BLaER1 treated with 17β-estradiol and CSF1 and Interleukin-3, amounts not matched to agents 10 nM and 100 nM (cell line): ENCODE data around the gene POLD2.

Experiments used
- H3K27ac ChIP-seq, 11 experiments: shearing (Covaris generic); formaldehyde crosslinking; 2 replicates each; pipeline ENCODE4 v1.8.1; 2022
- H3K27me3 ChIP-seq, 11 experiments: shearing (Covaris generic); formaldehyde crosslinking; 2 replicates each; pipeline ENCODE4 v1.8.1; 2022
- H3K36me3 ChIP-seq, 11 experiments: shearing (Covaris generic); formaldehyde crosslinking; 2 replicates each; pipeline ENCODE4 v1.8.1; 2022
- H3K4me1 ChIP-seq, 10 experiments: shearing (Covaris generic); formaldehyde crosslinking; 2 replicates each; pipeline ENCODE4 v1.8.1; 2022
- H3K4me2 ChIP-seq, 11 experiments: shearing (Covaris generic); formaldehyde crosslinking; 2 replicates each; pipeline ENCODE4 v1.8.1; 2022
- H3K4me3 ChIP-seq, 10 experiments: shearing (Covaris generic); formaldehyde crosslinking; 2 replicates each; pipeline ENCODE4 v1.8.1; 2022
- H3K9ac ChIP-seq, 11 experiments: shearing (Covaris generic); formaldehyde crosslinking; 2 replicates each; pipeline ENCODE4 v1.8.1; 2022
- H3K9me3 ChIP-seq, 11 experiments: shearing (Covaris generic); formaldehyde crosslinking; replicated peaks in 1 of 11; 2 replicates each; pipeline ENCODE4 v1.8.1; 2022
- H4K20me1 ChIP-seq, 11 experiments: shearing (Covaris generic); formaldehyde crosslinking; 2 replicates each; pipeline ENCODE4 v1.8.1; 2022
- Cebpa-rat ChIP-seq, 11 experiments: shearing (Covaris generic); IDR thresholded peaks; 2 replicates each; pipeline ENCODE4 v1.8.1; 2022

Gene POLD2

DNA sequence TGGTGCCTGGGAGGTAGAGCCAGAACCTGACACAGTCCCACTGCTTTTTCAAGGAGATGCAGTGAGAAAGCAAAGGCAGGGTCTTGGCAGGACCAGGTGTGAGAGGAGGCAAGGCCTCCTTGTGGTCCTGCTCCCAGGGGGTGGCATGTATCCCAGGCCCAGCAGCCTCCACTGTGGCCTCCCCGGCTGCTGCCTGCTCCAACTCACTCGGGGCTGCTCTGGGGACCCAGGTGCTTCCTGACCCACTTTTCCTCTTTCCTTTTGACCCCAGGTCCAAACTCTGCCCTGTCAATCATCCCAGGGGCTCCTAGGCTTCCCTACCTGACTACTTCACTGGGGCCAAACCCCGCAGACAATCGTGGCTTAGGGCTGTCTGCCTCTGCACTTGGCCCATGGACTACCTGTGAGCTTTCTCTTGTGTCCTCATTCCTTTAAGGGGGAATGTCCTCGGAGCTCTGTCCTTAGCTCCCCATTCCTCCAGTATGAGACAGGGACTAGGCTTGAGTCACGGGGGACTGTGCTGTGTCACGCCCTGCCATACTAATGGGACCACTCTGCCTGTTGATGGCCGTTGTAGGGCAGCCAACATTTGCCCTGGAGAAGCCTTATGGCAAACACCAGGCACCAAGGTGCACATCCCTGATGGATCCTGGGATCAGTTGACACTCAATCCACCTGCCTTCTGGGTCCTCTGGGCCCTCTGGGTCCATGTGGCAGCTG is 20.3 kb downstream of the POLD2 start:
- Histone ChIP-seq H3K4me1 (peaks cover 73 to 92% (median 88%) of the 10 kb centered on the region in 10 experiments), H3K9me3 (no peaks in the 10 kb centered on the region), H3K27me3 (no peaks in the 10 kb centered on the region; a peak in 1 of 22 replicates), H3K4me2 (peak overlapping the region; percentile 81 to 97 (median 91)), H3K27ac (peak overlapping the region in 8 of 11 experiments; percentile 84 to 97 (median 91); a peak in 14 of 22 replicates), H4K20me1 (peaks cover 0 to 35% (median 32%) of the 10 kb centered on the region in 11 experiments; a peak in 18 of 22 replicates), H3K36me3 (peaks cover 4 to 23% (median 21%) of the 10 kb centered on the region in 11 experiments; a peak in 19 of 22 replicates), H3K9ac (peak overlapping the region in 8 of 11 experiments; percentile 1 to 89 (median 80); a peak in 12 of 22 replicates), H3K4me3 (peak overlapping the region in 5 of 10 experiments; percentile 72 to 84 (median 76); a peak in 9 of 20 replicates)
- no peak for TF ChIP-seq Cebpa-rat (IDR thresholded peaks at IDR 0.05)

GRCh38 chr7:44101966-44102845 is 21.1 kb downstream of the POLD2 start:
- Histone ChIP-seq H3K4me2 (peak overlapping the region; percentile 81 to 97 (median 91)), H3K9me3 (no peaks in the 10 kb centered on the region), H3K4me1 (peaks cover 81 to 93% (median 90%) of the 10 kb centered on the region in 10 experiments), H4K20me1 (peaks cover 0 to 27% (median 24%) of the 10 kb centered on the region in 11 experiments; a peak in 18 of 22 replicates), H3K9ac (peak overlapping the region in 9 of 11 experiments; percentile 1 to 89 (median 79); a peak in 12 of 22 replicates), H3K36me3 (peaks cover 0 to 15% (median 13%) of the 10 kb centered on the region in 11 experiments; a peak in 18 of 22 replicates), H3K27ac (peak overlapping the region in 9 of 11 experiments; percentile 84 to 97 (median 91); a peak in 18 of 22 replicates), H3K4me3 (peak overlapping the region in 3 of 10 experiments; percentile 3 to 84 (median 76); a peak in 4 of 20 replicates), H3K27me3 (no peaks in the 10 kb centered on the region; a peak in 1 of 22 replicates)
- no peak for TF ChIP-seq Cebpa-rat (IDR thresholded peaks at IDR 0.05)

GRCh38 chr7:44101303-44101965 is 21.9 kb downstream of the POLD2 start:
- peaks cover 0 to 7% (median 5%) of the 10 kb centered on the region in 11 experiments; a peak in 11 of 22 replicates for H3K36me3 ChIP-seq
- peak overlapping the region; percentile 81 to 97 (median 91) for H3K4me2 ChIP-seq
- H3K4me3 ChIP-seq: peak overlapping the region in 5 of 10 experiments; percentile 3 to 50 (median 17); a peak in 5 of 20 replicates
- no peak for TF ChIP-seq Cebpa-rat (IDR thresholded peaks at IDR 0.05)
- H3K27me3 ChIP-seq: no peaks in the 10 kb centered on the region; a peak in 1 of 22 replicates
- H3K9ac ChIP-seq: peak overlapping the region; percentile 53 to 89 (median 73); a peak in 21 of 22 replicates
- H3K9me3 ChIP-seq: no peaks in the 10 kb centered on the region
- H3K27ac ChIP-seq: peak overlapping the region; percentile 77 to 97 (median 89)
- peaks cover 0 to 19% (median 16%) of the 10 kb centered on the region in 11 experiments; a peak in 18 of 22 replicates for H4K20me1 ChIP-seq
- H3K4me1 ChIP-seq: peaks cover 86 to 93% (median 90%) of the 10 kb centered on the region in 10 experiments

DNA sequence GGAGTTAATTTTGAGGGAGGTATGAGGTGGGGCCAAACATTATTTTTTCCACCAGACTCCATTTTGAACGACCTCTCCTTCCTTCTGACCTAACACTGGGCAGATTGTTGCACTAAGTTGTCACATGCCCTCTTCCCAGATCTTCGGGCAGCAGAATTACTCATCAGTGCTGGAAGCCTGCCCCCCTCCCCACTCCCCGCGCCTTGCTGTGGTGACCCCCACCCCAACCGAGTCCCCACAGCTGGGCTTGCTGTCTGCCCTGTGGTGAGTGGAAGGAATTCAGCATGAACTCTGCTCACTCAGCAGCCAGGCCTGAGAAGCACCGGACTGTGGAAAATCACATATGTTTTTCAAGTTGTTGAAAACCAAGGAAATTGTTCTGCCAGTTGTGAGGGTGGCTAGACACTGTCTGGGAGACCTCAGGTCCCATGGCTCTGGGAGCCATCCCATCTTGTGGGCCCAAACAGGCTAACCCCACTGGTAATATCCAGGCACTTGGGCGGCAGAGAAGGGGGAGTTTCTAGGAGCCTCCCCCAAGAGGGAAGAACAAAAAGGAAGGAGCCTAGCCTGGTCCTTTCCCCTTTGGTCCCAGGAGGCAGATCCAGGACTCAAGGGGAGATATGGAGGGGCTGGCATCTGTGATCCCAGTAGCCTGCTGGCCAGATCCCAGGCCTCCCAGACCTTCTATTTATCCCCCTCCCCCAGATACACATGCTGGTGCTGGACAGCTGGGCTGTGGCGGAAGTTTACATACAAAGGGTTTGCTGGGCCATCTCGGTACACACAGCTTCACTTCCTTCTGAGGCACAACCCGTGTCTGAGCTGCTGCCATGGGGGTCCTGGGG is 22.7 kb downstream of the POLD2 start:
- H3K4me2 ChIP-seq: peak overlapping the region; percentile 81 to 97 (median 91)
- no peak for TF ChIP-seq Cebpa-rat (IDR thresholded peaks at IDR 0.05)
- peak overlapping the region; percentile 53 to 89 (median 73); a peak in 21 of 22 replicates for H3K9ac ChIP-seq
- no peaks in the 10 kb centered on the region; a peak in 1 of 22 replicates for H3K27me3 ChIP-seq
- no peaks in the 10 kb centered on the region for H3K36me3 ChIP-seq
- peak overlapping the region in 5 of 10 experiments; percentile 3 to 50 (median 17); a peak in 5 of 20 replicates for H3K4me3 ChIP-seq
- no peaks in the 10 kb centered on the region for H3K9me3 ChIP-seq
- H3K4me1 ChIP-seq: peaks cover 83 to 92% (median 90%) of the 10 kb centered on the region in 10 experiments
- H3K27ac ChIP-seq: peak overlapping the region; percentile 77 to 97 (median 89)
- H4K20me1 ChIP-seq: peaks cover 0 to 12% (median 9%) of the 10 kb centered on the region in 11 experiments; a peak in 17 of 22 replicates

- Histone ChIP-seq H3K4me1 (peaks cover 84 to 93% (median 92%) of the 10 kb centered on the region in 10 experiments), H3K9ac (peak overlapping the region in 10 of 11 experiments; percentile 64 to 89 (median 74); a peak in 17 of 22 replicates), H4K20me1 (peaks cover 0 to 2% (median 0%) of the 10 kb centered on the region in 11 experiments; a peak in 4 of 22 replicates)
These were observed 23.7 kb downstream of the POLD2 start for GRCh38 chr7:44099669-44100068.

GRCh38 chr7:44098092-44099068 is 25.0 kb downstream of the POLD2 start:
- H3K4me3 ChIP-seq: no peak overlapping the region
- no peaks in the 10 kb centered on the region; a peak in 1 of 22 replicates for H3K27me3 ChIP-seq
- H3K27ac ChIP-seq: peak overlapping the region; percentile 1 to 97 (median 84); a peak in 20 of 22 replicates
- no peaks in the 10 kb centered on the region for H3K36me3 ChIP-seq
- H4K20me1 ChIP-seq: no peaks in the 10 kb centered on the region
- peak overlapping the region in 8 of 11 experiments; percentile 59 to 84 (median 74); a peak in 16 of 22 replicates for H3K9ac ChIP-seq
- H3K9me3 ChIP-seq: peaks cover 0 to 5% (median 2%) of the 10 kb centered on the region in 11 experiments; a peak in 8 of 22 replicates
- TF ChIP-seq Cebpa-rat (IDR thresholded peaks at IDR 0.05): peak in 2 of 11 experiments; percentile 51 to 54; a peak in 2 of 22 replicates
- H3K4me2 ChIP-seq: peak overlapping the region; percentile 65 to 97 (median 85)
- peaks cover 90 to 100% (median 100%) of the 10 kb centered on the region in 10 experiments for H3K4me1 ChIP-seq

More at GRCh38 chr7:44099669-44100068, 23.7 kb downstream of the POLD2 start:
- no peak for TF ChIP-seq Cebpa-rat (IDR thresholded peaks at IDR 0.05)
- peak overlapping the region; percentile 81 to 97 (median 91) for H3K4me2 ChIP-seq
- peak overlapping the region; percentile 77 to 97 (median 89); a peak in 21 of 22 replicates for H3K27ac ChIP-seq
- no peaks in the 10 kb centered on the region for H3K9me3 ChIP-seq
- H3K36me3 ChIP-seq: no peaks in the 10 kb centered on the region
- no peak overlapping the region for H3K4me3 ChIP-seq
- no peaks in the 10 kb centered on the region; a peak in 1 of 22 replicates for H3K27me3 ChIP-seq
